Stimulated activated CD8-positive, alpha-beta memory T cell treated with anti-CD3 and anti-CD28 coated beads, Interleukin-2, amount 100 ng/mL, for 48 hours (primary cell): ENCODE results near the gene SETBP1.
A peak's percentile ranks its signal among the peaks of the same experiment; 100 is the strongest.

Source experiments
- DNase-seq, 2 donors: peaks; one replicate each; pipeline ENCODE4 v3.0.0-alpha.2; 2020; ENCODE audit warnings: low read depth in 2 of 2

SETBP1 gene

DNA sequence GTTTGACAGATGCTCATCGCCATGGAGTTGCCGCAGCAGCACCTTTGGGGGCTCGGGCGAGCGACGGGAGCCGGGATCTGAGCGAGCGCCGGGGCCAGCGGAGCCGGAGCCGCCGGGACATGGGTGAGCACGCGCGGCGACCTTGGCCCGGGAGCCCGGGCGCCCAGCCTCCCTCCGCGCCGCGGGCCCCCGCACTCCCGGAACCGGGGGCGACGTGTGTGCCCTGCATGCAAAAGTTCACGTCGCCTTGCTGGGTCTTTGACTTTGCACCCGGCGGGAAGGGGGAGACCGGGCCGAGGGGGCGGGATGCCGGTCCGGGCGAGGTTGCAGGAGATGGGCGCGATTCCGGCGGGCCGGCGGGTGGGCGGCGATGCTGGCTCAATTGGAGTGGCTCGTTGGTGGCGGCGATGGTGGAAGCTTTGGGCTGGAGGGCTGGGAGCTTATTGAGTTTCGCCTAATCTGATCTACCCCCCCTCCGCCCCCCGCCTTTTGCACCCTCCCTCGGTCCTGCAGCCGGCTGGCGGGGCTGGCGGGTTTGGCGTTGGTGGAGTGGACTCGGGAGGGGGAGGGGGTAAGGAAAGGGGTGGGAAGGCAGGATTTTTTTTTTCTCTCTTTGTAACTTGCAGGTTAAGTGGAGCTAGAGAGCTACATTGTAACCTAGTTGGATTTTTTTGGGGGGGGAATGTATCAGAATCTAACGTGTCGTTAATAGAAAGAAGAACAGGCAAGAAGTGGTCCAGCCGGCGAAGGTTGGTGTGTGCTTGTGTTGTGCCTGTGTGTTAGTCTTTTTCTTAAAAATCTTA, at the start of gene SETBP1:
SETBP1 (plus strand) TSS at position 616 of the 803 bp plus-strand sequence. CDS start 20,459 bp downstream, outside the sequence.
- DNase-seq = peak; percentile 33 to 35

- DNase-seq = no peak
Measured at GRCh38 chr18:44632469-44633145, 48.1 kb upstream of the SETBP1 start.

DNA sequence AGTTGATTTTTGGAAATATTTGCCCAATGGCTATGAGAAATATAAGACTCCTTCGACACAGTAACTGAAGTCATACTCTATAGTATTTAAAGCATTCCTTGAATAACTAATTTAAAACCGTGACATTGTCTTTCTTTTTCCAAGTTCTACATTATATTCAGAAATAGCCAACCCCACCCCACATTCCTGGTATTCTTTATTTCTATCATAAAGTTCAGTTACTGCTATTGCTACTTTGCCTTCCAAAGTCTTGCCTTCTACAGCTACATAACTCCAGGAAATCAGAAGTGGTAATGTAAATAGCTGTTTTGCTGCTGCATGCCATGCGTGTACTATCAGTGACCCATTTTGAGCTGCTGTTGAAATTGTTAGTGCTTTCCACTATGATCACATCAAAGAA, 45.1 kb upstream of the SETBP1 start:
- DNase-seq = no peak

DNA sequence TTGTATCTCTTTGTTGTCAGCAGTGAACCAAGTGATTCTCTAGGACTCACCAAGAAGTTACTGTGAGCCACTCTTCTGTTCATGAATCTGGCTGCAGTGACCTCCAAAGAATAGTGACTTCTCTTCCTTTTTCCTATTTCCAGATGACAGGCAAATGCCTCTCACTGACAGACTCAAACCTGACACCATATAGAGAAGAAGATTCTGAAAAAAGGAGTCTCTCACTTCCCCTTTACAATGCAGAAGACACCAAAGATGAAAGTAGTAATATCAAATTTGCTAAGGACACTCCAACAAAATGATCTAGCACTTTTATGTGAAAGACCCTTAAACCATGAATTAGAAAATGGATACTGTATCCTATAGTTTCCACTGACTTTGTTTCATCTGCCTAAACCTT, 44.4 kb upstream of the SETBP1 start:
- no peak for DNase-seq

- no peak for DNase-seq
Measured at GRCh38 chr18:44637210-44638033, 43.3 kb upstream of the SETBP1 start.

DNA sequence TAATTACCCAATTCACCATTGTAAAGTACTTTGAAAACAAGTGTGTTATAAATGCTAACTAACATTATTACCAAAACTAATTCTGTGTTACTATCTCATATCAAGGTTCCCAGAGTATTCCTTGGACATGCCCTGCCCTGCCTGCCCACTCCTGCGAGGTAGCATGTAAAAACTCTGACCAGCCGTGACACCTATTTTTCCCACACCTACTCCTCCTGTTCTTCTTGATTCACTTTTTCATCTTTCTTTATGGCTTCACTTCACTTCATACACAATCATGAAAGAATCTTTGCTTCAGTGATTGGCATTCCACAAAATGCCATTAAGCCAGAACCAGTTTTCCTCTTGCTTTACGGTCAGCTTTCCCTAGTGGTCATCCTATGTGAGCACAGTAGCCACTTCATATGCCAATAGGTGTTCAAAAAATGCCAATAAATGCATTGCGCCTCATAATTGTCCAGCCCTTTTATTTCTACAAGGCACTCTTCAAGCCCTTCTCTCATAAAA, 42.6 kb upstream of the SETBP1 start:
- no peak for DNase-seq

DNA sequence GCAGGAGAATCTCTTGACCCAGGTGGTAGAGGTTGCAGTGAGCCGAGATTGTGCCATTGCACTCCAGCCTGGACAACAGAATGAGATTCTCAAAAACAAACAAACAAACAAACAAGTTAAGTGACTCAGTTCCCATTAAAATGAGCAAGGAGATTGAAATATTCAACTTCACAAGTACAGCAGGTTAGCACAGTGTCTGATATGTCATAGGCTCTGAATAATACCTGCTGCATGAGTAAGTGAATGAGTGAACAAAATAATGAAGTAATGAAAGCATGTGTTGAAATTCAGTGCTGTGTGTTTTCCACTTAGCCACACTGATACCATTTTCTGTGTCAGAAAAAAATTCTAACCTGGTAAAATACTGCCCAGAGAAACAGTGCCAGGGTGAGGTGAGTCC, 41.9 kb upstream of the SETBP1 start:
- DNase-seq = no peak

DNA sequence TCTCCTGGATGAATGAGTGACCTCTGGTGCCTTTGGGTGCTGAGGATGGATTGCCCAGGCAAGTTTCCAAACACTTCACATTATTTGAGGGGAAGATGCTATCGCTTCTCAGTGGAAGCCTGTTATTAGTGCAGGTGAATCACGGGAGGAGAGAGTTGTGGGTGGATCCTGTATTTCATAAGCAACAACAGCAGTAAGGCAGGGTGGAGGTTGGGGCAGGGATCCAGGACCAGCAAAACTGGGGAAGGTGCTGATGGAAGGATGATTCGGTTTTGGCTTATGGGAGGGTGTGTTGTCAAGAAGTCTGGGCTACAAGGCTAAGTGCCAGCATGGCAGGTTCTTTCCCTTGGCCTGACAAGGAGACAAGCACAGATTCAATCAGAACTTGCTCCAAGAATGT, 37.7 kb upstream of the SETBP1 start:
- DNase-seq = no peak

DNA sequence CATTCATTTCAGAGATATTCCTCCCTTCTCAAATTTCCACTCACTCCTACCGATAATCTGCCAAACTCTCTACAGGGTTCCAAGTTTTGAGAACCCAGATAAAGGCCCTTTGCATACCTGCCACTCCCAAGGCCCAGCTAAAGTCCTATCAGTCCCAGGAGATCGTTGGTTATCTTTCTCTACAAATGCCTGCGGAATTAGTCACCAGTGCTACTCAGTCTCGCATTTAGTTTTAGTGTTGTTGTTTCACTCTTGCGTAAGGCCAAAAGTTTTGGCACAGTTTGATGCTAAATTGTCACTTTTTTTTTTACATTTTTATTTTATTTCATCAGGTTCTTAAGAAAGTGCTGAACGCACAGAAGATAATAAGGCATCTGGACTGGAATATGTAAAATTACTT, 29.2 kb upstream of the SETBP1 start:
- no peak for DNase-seq

DNA sequence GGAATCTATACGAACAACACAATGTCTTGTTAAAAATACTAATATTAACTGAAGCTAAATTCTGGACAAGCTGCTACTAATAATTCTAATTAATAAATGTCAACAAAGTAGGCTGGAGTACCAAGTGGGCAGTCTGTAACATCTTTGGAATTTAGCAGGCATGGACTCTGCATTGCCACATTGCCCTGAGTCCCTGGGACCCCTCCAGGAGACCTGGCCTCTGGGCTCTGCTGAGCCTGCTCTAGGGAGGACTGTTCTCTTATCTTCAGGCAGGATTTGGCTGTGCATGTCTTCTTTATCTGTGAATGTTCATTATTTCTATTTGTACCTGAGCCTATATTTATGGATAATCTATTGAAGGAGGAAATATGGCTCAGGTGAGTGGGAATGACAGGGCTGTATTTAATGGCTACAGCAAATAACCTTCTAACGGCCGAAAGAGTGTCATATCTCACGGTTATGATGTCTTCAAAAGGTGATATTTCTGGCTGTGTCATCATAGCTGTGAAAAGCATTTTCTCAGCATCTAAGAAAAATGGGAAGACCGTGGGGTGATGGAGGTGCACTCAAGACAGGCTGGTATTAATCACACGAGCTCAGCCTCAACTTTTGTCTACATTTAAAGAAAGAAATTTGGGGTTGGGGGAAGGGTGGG, 28.6 kb upstream of the SETBP1 start:
- DNase-seq = no peak

DNA sequence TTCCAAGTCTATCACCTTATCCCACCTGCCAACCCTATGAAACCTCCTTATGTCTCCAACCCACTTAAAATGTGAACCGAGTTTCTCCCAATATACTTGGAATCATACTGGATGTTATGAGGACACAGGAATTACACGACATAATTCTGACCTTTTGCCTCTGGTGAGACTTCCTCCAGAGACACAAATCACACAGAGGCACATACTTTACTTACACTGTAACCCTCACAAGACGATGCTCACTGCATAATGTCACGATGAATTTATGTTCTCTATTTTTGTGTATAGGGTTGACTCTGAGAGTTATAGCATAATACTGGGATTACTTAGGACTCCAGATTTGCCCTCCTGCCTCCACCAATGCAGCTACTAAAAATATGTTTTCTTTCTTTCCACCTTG, 28.0 kb upstream of the SETBP1 start:
- no peak for DNase-seq

- no peak for DNase-seq
Measured at GRCh38 chr18:44654573-44654972, 26.1 kb upstream of the SETBP1 start.

GRCh38 chr18:44655435-44655834, 25.3 kb upstream of the SETBP1 start:
- DNase-seq = no peak

GRCh38 chr18:44659771-44660170, 20.9 kb upstream of the SETBP1 start:
- DNase-seq = no peak

- DNase-seq = no peak
Measured at GRCh38 chr18:44668270-44668975, 12.3 kb upstream of the SETBP1 start.

DNA sequence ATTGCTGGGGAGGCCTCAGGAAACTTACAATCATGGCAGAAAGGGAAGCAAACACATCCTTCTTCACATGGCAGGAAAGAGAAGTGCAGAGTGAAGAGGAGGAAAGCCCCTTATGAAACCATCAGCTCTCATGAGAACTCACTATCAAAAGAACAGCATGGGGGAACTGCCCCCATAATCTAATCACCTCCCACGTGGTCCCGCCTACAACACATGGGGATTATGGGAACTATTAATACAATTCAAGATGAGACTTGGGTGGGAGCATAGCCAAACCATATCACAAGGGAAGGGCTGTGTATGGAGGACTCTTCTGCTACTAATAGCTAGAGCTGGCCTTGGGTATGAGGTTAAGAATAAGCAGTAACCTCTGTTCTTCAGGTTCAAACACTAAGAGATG, 8.8 kb upstream of the SETBP1 start:
- DNase-seq = no peak

DNA sequence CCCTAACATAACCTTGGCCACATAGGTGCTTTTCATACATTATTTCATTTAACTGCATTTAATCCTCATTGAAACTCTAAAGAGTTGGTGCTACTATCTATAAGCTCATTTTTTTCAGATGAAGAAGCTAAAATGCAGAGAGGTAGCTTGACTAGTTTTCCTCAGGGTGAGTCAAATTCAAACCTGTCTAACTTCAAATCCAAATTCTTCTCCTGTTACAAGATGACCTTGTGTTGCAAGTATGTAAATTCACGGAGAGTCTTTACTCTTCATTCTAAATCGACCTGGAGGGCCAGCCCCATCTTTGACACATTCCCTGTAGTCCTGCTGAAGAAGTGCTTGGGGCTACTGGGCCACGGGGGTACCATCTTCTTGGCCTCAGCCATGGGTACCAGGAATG, 8.2 kb upstream of the SETBP1 start:
- no peak for DNase-seq

DNA sequence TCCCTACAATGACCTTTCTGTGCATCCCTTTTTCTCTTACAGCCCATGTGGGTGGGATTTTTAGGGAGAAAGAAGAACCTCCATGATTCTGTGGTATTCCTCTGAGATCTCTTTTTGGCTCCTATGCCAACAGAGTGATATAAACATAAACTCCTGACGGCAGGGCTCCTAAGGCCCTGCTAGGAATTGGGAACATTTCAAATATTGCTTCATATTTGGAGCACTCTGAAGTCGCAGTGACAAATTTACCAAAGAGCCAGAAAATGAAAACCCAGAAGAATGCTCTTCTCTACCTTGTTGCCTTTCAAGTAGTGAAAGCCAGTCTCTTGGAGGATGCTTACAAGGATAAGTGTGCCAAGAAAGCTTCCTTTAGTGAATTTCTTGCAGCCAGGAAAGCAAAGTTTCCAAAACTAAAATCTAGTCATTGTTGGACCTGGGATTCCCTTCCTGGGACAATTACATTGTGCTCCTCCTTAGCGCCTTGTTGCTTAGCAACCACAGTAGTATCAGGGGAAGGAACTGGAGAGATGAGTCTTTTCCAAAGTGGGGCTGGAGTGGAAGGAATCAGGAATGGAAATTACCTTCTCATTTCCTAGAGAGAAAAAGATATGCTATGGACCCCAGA, 7.3 kb upstream of the SETBP1 start:
- no peak for DNase-seq

DNA sequence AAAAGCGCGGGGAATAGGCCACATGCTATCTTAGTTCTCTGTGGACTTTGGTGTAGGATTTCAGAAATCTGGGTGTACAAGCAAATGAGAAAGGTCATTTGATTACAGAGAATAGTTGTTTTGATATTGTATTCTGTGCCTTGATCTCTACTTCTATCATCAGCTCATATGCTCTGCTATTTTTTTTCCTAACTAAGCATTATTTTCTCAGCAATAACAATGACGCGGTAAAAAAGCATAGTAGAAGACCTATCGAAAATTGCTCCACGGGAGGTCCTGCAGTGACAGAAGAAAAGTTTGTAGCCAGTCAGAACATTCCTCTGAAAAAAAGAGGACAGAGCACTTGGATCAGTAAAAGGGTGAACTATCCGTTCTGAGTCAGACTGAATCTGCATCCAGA, 2.8 kb upstream of the SETBP1 start:
- no peak for DNase-seq

- no peak for DNase-seq
Measured at GRCh38 chr18:44678725-44679055, 2.0 kb upstream of the SETBP1 start.
